ENCODE data around the gene ZP2. TPM values are rescaled to one million over a fixed set of nuclear protein-coding genes. Genes with fewer than 3 reads are reported as not detected.

Gene ZP2
- total RNA-seq, 1 donor from 2014 or later, result 4.1 TPM

- no peak overlapping the region for H3K4me3 Mint-ChIP-seq (ENCODE audit: unreplicated experiment)
- H3K9me3 Mint-ChIP-seq (ENCODE audit: unreplicated experiment), result no peaks in the 10 kb centered on the region
- no peak overlapping the region for H3K27ac Mint-ChIP-seq (ENCODE audit: unreplicated experiment)
- H3K27me3 Mint-ChIP-seq (ENCODE audit: unreplicated experiment), result no peaks in the 10 kb centered on the region
- DNase-seq (ENCODE audit: low spot score), result no peak
- H3K4me1 Mint-ChIP-seq (ENCODE audit: unreplicated experiment), result no peaks in the 10 kb centered on the region
- TF ChIP-seq CTCF (IDR thresholded peaks at IDR 0.05; ENCODE audit: unreplicated experiment), result no peak
- no peaks in the 10 kb centered on the region for H3K36me3 Mint-ChIP-seq (ENCODE audit: low read depth, unreplicated experiment)
Measured at GRCh38 chr16:21194771-21195301, 16.5 kb downstream of the ZP2 start.

DNA sequence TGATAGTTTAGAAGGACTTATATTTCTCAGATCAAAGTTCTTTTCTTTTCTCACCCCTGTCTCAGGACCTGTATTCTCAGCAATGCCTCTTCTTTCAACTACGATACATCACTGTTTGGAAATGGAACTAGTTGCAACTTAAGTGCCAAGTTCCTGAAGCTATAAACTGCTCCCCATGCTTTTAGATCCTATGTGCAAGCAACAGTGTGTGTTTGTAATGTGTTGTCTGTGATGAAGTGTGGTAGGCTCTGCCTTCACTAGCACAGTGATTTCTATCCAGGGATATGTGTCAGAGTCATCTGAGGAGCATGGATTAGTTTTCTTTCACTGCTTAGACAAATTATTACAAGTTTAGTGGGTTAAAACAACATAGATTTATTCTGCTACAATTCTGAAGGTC, 18.4 kb downstream of the ZP2 start:
- no peak for TF ChIP-seq CTCF (IDR thresholded peaks at IDR 0.05; ENCODE audit: unreplicated experiment)
- Mint-ChIP-seq H3K36me3 (ENCODE audit: low read depth, unreplicated experiment) (no peaks in the 10 kb centered on the region), H3K4me3 (ENCODE audit: unreplicated experiment) (no peak overlapping the region), H3K4me1 (ENCODE audit: unreplicated experiment) (no peaks in the 10 kb centered on the region), H3K9me3 (ENCODE audit: unreplicated experiment) (no peaks in the 10 kb centered on the region), H3K27me3 (ENCODE audit: unreplicated experiment) (no peaks in the 10 kb centered on the region), H3K27ac (ENCODE audit: unreplicated experiment) (no peak overlapping the region)
- no peak for DNase-seq (ENCODE audit: low spot score)

DNA sequence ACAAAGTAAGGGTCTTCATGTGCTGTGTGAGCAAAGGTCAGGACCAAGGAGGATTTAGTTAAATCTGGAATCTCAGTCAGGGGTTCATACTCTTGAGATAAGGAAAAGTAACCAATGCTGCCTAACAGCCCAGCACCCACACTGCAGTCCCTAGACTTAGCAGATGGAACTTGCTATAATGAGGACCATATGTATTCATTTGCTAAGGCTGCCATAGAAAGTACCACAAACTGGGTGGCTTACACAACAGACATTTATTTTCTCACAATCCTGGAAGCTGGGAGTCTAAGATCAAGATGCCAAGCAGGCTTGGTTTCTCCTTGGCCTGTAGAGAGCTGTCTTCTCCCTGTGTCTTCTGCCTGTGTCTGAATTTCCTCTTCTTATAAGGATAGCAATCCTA, 20.8 kb downstream of the ZP2 start:
- Mint-ChIP-seq H3K9me3 (ENCODE audit: unreplicated experiment) (no peaks in the 10 kb centered on the region), H3K4me1 (ENCODE audit: unreplicated experiment) (no peaks in the 10 kb centered on the region), H3K27me3 (ENCODE audit: unreplicated experiment) (no peaks in the 10 kb centered on the region), H3K27ac (ENCODE audit: unreplicated experiment) (no peak overlapping the region), H3K36me3 (ENCODE audit: low read depth, unreplicated experiment) (no peaks in the 10 kb centered on the region), H3K4me3 (ENCODE audit: unreplicated experiment) (no peak overlapping the region)
- no peak for DNase-seq (ENCODE audit: low spot score)
- no peak for TF ChIP-seq CTCF (IDR thresholded peaks at IDR 0.05; ENCODE audit: unreplicated experiment)

DNA sequence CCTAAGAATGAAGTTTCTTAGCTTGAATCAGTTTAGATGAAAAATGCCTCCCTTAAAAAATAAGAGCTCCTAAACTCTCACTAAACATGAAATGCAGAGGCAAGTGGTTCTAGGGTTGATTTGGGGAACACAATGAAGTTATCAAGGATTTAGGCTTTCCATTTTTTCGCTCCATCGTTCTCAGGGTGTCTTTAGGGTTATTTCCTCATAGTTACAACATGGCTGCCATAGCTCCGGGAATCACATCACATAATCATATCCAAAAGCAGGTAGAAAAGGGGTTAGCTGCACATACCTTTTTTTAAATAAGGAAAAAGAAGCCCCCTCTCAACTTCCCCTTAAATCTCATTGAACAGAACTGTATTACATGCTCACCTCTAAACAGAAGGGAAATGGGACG, 21.4 kb downstream of the ZP2 start:
- no peak for DNase-seq (ENCODE audit: low spot score)
- Mint-ChIP-seq H3K27ac (ENCODE audit: unreplicated experiment) (no peak overlapping the region), H3K4me1 (ENCODE audit: unreplicated experiment) (no peaks in the 10 kb centered on the region), H3K4me3 (ENCODE audit: unreplicated experiment) (no peak overlapping the region), H3K9me3 (ENCODE audit: unreplicated experiment) (no peaks in the 10 kb centered on the region), H3K36me3 (ENCODE audit: low read depth, unreplicated experiment) (no peaks in the 10 kb centered on the region), H3K27me3 (ENCODE audit: unreplicated experiment) (no peaks in the 10 kb centered on the region)
- TF ChIP-seq CTCF (IDR thresholded peaks at IDR 0.05; ENCODE audit: unreplicated experiment), result no peak

DNA sequence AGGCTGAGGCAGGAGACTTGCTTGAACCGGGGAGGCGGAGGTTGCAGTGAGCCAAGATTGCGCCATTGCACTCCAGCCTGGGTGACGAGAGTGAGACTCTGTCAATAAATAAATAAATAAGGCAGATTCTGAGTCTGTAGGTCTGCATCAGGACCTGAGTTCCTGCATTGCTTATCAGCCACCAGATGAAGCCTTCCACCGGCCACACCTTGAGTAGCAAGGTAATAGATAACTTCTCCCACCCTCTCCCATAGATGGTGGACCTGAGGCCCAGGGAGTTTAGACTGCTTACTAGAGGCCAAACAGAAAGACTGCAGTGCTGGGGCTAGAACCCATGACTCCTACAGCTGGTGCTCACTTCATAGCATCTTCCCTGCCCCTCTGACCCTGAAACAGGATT, 22.1 kb downstream of the ZP2 start:
- Mint-ChIP-seq H3K4me3 (ENCODE audit: unreplicated experiment) (no peak overlapping the region), H3K4me1 (ENCODE audit: unreplicated experiment) (no peaks in the 10 kb centered on the region), H3K27ac (ENCODE audit: unreplicated experiment) (no peak overlapping the region), H3K36me3 (ENCODE audit: low read depth, unreplicated experiment) (no peaks in the 10 kb centered on the region), H3K27me3 (ENCODE audit: unreplicated experiment) (no peaks in the 10 kb centered on the region), H3K9me3 (ENCODE audit: unreplicated experiment) (no peaks in the 10 kb centered on the region)
- DNase-seq (ENCODE audit: low spot score), result no peak
- no peak for TF ChIP-seq CTCF (IDR thresholded peaks at IDR 0.05; ENCODE audit: unreplicated experiment)

Measured in endothelial cell (in vitro differentiated cells).